Stomach (tissue), 4 donors: Measurements from ENCODE around the gene PARVB.

ENCODE experiments used
- POLR2A ChIP-seq, 4 donors: fragments of 450-650 bp; IDR thresholded peaks; one replicate each; pipeline ENCODE4 v1.6.1; 2016; ENCODE audit warnings: antibody characterized with exemption in 4 of 4, control low read depth in 2 of 4, mild to moderate bottlenecking in 1 of 4, moderate library complexity in 1 of 4
- TF ChIP-seq, protein P1 (sequence below), 7 experiments: fragments of 450-650 bp in 4 of 7; fragments of 200-600 bp in 3 of 7; sonication (generic) in 3 of 7; IDR thresholded peaks; one replicate each; pipeline ENCODE4 v1.5.1; 2016 to 2019; ENCODE audit warnings: antibody characterized with exemption in 7 of 7, control low read depth in 2 of 7, mild to moderate bottlenecking in 1 of 7

DNA sequence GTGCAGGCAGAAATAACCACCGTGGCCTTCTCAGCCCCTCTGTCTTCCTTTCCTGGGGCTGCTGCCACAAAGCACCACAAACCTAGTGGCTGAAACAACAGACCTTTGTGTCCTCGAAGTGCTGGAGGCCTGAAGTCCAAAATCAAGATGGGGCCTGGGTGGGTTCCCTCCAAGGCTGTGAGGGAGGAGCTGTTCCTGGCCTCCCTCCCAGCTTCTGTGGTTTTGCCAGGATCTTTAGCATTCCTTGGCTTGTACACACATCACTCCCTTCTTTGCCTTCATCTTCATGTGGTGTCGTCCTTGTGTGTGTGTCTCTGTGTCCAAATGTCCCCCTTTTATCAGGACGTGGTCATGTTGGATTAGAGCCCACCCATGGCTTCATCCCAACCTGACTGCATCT lies 127.6 kb downstream of the PARVB start:
- TF ChIP-seq, protein P1, sequence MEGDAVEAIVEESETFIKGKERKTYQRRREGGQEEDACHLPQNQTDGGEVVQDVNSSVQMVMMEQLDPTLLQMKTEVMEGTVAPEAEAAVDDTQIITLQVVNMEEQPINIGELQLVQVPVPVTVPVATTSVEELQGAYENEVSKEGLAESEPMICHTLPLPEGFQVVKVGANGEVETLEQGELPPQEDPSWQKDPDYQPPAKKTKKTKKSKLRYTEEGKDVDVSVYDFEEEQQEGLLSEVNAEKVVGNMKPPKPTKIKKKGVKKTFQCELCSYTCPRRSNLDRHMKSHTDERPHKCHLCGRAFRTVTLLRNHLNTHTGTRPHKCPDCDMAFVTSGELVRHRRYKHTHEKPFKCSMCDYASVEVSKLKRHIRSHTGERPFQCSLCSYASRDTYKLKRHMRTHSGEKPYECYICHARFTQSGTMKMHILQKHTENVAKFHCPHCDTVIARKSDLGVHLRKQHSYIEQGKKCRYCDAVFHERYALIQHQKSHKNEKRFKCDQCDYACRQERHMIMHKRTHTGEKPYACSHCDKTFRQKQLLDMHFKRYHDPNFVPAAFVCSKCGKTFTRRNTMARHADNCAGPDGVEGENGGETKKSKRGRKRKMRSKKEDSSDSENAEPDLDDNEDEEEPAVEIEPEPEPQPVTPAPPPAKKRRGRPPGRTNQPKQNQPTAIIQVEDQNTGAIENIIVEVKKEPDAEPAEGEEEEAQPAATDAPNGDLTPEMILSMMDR (IDR thresholded peaks at IDR 0.05) = no peak
- no peak for TF ChIP-seq POLR2A (IDR thresholded peaks at IDR 0.05)
